Islet precursor cell (in vitro differentiated cells): ENCODE data around the gene P3H1.
"Not testable (repeated sequence)": the region's sequence is repeated elsewhere in the genome, so short reads cannot be mapped to it uniquely, and the experiment has no call there.

ENCODE experiments used
- DNase-seq: peaks from one replicate; pipeline ENCODE4 v3.0.0-alpha.2; 2018

The P3H1 gene

GRCh38 chr1:42769811-42770210 lies 3.0 kb upstream of the P3H1 start:
- no peak for DNase-seq

GRCh38 chr1:42768172-42768571 lies 1.3 kb upstream of the P3H1 start:
- DNase-seq: no peak

- no peak for DNase-seq
These were observed 727 bp upstream of the P3H1 start for GRCh38 chr1:42767510-42768000.

- DNase-seq: peak; percentile 87
These were observed 742 bp downstream of the P3H1 start for GRCh38 chr1:42765832-42766740.

GRCh38 chr1:42765269-42765668 lies 1.6 kb downstream of the P3H1 start:
- DNase-seq: no peak

GRCh38 chr1:42762269-42762668 lies 4.6 kb downstream of the P3H1 start:
- DNase-seq: no peak

- no peak for DNase-seq
These were observed 5.3 kb downstream of the P3H1 start for GRCh38 chr1:42761567-42761966.

GRCh38 chr1:42759114-42759513 lies 7.7 kb downstream of the P3H1 start:
- DNase-seq: no peak

GRCh38 chr1:42758641-42759040 lies 8.2 kb downstream of the P3H1 start:
- DNase-seq: no peak

GRCh38 chr1:42757892-42758275 lies 8.9 kb downstream of the P3H1 start:
- no peak for DNase-seq

GRCh38 chr1:42756956-42757891 lies 9.6 kb downstream of the P3H1 start:
- DNase-seq: no peak

GRCh38 chr1:42753070-42753469 lies 13.8 kb downstream of the P3H1 start:
- no peak for DNase-seq

- DNase-seq: no peak
These were observed 14.5 kb downstream of the P3H1 start for GRCh38 chr1:42752284-42752683.

- not testable (repeated sequence) for DNase-seq
These were observed 15.2 kb downstream of the P3H1 start for GRCh38 chr1:42751511-42752070.

- no peak for DNase-seq
These were observed 16.8 kb downstream of the P3H1 start for GRCh38 chr1:42750041-42750440.

GRCh38 chr1:42748461-42749410 lies 18.1 kb downstream of the P3H1 start:
- peak; percentile 46 for DNase-seq

GRCh38 chr1:42748021-42748420 lies 18.8 kb downstream of the P3H1 start:
- DNase-seq: peak; percentile 39

GRCh38 chr1:42747125-42747524 lies 19.7 kb downstream of the P3H1 start:
- peak; percentile 66 for DNase-seq

GRCh38 chr1:42746436-42747105 lies 20.3 kb downstream of the P3H1 start:
- peak; percentile 49 for DNase-seq

GRCh38 chr1:42745851-42746250 lies 21.0 kb downstream of the P3H1 start:
- no peak for DNase-seq

GRCh38 chr1:42744148-42744413 lies 22.7 kb downstream of the P3H1 start:
- DNase-seq: no peak
